GM12873 (cell line): ENCODE results near the gene CDY1.
"Not testable (repeated sequence)": the region's sequence is repeated elsewhere in the genome, so short reads cannot be mapped to it uniquely, and the experiment has no call there.

Experiments
- CTCF ChIP-seq: IDR thresholded peaks from 2 replicates; pipeline ENCODE4 v1.5.1; 2012; ENCODE audit warnings: low read depth, mild to moderate bottlenecking, moderate library complexity, low read length, control low read depth; ENCODE audit not compliant: insufficient read depth; ENCODE audit errors: missing control alignments

CDY1 gene, protein sequence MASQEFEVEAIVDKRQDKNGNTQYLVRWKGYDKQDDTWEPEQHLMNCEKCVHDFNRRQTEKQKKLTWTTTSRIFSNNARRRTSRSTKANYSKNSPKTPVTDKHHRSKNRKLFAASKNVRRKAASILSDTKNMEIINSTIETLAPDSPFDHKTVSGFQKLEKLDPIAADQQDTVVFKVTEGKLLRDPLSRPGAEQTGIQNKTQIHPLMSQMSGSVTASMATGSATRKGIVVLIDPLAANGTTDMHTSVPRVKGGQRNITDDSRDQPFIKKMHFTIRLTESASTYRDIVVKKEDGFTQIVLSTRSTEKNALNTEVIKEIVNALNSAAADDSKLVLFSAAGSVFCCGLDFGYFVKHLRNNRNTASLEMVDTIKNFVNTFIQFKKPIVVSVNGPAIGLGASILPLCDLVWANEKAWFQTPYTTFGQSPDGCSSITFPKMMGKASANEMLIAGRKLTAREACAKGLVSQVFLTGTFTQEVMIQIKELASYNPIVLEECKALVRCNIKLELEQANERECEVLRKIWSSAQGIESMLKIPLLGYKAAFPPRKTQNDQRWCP

GRCh38 chrY:25621817-25622216 is at the start of gene CDY1:
Gene CDY1, plus strand, starts transcription at chrY:25622117. Its CDS starts 326 bp downstream, at chrY:25622443.
- TF ChIP-seq CTCF: not testable (repeated sequence)
